ENCODE data around the gene MPPED1. TPM values are rescaled to one million over a fixed set of nuclear protein-coding genes. Genes with fewer than 3 reads are reported as not detected.

Gene MPPED1
- total and polyA plus RNA-seq, 4 donors = 0.89 to 6.5 (median 4.1) TPM

DNA sequence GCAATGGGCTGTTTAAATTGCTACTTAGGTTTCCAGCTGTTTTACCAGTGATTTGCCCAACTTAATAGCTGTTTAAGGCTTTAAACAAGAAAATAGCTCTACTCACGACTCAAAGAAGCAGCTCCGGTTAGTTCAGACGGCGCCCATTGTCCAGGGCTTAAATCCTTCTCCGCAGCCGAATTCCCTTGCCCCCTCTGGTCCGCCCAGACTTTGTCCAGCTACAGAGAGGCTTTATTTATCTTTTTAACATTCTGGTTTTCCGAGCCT is 47.7 kb upstream of the MPPED1 start:
- H3K27me3 ChIP-seq (ENCODE audit: control insufficient read depth in 4 of 4, insufficient read depth in 4 of 4, low read length in 3 of 4) = no peaks in the 10 kb centered on the region
- no peak overlapping the region for H3K9ac ChIP-seq (ENCODE audit: low read depth in 1 of 2, low read length in 2 of 2)
- no peaks in the 10 kb centered on the region for H3K4me1 ChIP-seq (ENCODE audit: control insufficient read depth in 4 of 4, insufficient read depth in 4 of 4, low read length in 3 of 4)
- no peaks in the 10 kb centered on the region for H3K36me3 ChIP-seq (ENCODE audit: control insufficient read depth in 4 of 4, insufficient read depth in 3 of 4, low read depth in 1 of 4, low read length in 3 of 4)
- no peaks in the 10 kb centered on the region for H3K9me3 ChIP-seq (ENCODE audit: control insufficient read depth in 4 of 4, low read length in 3 of 4)
- no peak overlapping the region for H3K4me3 ChIP-seq (ENCODE audit: low read depth in 1 of 3, low read length in 3 of 3)
- TF ChIP-seq HNF4G (IDR thresholded peaks at IDR 0.05) (no peak), HNF4A (conservative IDR thresholded peaks at IDR 0.05) (no peak), TAF1 (conservative IDR thresholded peaks at IDR 0.05) (no peak), SP1 (IDR thresholded peaks at IDR 0.05) (no peak), RAD21 (IDR thresholded peaks at IDR 0.05) (no peak), JUND (IDR thresholded peaks at IDR 0.05) (no peak), FOXA1 (IDR thresholded peaks at IDR 0.05) (no peak), YY1 (IDR thresholded peaks at IDR 0.05) (no peak), CTCF (IDR thresholded peaks at IDR 0.05; ENCODE audit: low read depth, low read length, missing input control) (no peak), NR2F2 (IDR thresholded peaks at IDR 0.05) (no peak), RXRA (IDR thresholded peaks at IDR 0.05) (no peak), FOXA2 (IDR thresholded peaks at IDR 0.05) (no peak)
- TF ChIP-seq, protein P1, sequence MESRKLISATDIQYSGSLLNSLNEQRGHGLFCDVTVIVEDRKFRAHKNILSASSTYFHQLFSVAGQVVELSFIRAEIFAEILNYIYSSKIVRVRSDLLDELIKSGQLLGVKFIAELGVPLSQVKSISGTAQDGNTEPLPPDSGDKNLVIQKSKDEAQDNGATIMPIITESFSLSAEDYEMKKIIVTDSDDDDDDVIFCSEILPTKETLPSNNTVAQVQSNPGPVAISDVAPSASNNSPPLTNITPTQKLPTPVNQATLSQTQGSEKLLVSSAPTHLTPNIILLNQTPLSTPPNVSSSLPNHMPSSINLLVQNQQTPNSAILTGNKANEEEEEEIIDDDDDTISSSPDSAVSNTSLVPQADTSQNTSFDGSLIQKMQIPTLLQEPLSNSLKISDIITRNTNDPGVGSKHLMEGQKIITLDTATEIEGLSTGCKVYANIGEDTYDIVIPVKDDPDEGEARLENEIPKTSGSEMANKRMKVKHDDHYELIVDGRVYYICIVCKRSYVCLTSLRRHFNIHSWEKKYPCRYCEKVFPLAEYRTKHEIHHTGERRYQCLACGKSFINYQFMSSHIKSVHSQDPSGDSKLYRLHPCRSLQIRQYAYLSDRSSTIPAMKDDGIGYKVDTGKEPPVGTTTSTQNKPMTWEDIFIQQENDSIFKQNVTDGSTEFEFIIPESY (IDR thresholded peaks at IDR 0.05) = no peak
- TF ChIP-seq, protein P2, sequence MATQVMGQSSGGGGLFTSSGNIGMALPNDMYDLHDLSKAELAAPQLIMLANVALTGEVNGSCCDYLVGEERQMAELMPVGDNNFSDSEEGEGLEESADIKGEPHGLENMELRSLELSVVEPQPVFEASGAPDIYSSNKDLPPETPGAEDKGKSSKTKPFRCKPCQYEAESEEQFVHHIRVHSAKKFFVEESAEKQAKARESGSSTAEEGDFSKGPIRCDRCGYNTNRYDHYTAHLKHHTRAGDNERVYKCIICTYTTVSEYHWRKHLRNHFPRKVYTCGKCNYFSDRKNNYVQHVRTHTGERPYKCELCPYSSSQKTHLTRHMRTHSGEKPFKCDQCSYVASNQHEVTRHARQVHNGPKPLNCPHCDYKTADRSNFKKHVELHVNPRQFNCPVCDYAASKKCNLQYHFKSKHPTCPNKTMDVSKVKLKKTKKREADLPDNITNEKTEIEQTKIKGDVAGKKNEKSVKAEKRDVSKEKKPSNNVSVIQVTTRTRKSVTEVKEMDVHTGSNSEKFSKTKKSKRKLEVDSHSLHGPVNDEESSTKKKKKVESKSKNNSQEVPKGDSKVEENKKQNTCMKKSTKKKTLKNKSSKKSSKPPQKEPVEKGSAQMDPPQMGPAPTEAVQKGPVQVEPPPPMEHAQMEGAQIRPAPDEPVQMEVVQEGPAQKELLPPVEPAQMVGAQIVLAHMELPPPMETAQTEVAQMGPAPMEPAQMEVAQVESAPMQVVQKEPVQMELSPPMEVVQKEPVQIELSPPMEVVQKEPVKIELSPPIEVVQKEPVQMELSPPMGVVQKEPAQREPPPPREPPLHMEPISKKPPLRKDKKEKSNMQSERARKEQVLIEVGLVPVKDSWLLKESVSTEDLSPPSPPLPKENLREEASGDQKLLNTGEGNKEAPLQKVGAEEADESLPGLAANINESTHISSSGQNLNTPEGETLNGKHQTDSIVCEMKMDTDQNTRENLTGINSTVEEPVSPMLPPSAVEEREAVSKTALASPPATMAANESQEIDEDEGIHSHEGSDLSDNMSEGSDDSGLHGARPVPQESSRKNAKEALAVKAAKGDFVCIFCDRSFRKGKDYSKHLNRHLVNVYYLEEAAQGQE (IDR thresholded peaks at IDR 0.05) = no peak
- TF ChIP-seq, protein P3, sequence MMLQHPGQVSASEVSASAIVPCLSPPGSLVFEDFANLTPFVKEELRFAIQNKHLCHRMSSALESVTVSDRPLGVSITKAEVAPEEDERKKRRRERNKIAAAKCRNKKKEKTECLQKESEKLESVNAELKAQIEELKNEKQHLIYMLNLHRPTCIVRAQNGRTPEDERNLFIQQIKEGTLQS (IDR thresholded peaks at IDR 0.05) = no peak
- TF ChIP-seq, protein P4, sequence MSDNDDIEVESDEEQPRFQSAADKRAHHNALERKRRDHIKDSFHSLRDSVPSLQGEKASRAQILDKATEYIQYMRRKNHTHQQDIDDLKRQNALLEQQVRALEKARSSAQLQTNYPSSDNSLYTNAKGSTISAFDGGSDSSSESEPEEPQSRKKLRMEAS (IDR thresholded peaks at IDR 0.05) = no peak
- no peak overlapping the region for H3K27ac ChIP-seq (ENCODE audit: low read depth in 1 of 2, low read length in 2 of 2)
- DNase-seq (ENCODE audit: low spot score) = no peak
- WGBS = 84% methylated on average over 8 of the region's 8 CpGs

DNA sequence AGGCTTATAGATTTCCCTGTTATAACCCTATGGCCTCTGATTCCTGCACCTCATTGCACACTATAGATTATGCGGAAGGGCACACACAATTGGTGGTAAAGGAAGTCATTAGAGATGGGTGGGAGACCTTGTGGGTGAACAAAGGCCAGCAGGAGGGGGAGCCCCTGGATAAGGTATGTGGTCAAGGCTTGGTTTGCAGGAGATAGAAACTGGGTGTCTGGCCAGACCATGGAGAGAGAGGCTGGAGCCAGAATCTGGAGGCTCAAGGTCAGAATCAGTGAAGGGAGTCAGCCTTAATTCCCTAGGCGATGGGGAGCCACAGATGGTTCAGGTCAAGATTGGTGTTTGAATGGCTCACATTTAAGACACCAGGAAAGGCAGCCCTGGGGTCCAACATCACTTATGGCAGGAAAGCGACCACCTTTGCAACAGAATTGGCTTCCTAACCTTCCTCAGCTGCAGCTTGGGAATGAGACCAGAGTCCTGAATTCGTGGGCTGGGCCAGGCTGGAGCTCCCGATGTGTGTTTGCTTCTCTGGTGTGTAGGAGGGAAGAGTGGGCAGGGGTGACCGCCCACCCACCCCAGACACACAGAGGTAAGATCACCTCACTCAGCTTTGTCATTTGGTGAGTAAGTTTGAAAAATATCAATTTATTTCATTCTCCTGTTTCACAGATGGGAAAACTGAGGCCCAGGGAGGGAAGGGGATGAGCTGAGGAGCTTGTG is 45.9 kb upstream of the MPPED1 start:
- H3K27ac ChIP-seq (ENCODE audit: low read depth in 1 of 2, low read length in 2 of 2) = no peak overlapping the region
- no peak for TF ChIP-seq NR2F2 (IDR thresholded peaks at IDR 0.05)
- no peak for TF ChIP-seq FOXA2 (IDR thresholded peaks at IDR 0.05)
- TF ChIP-seq CTCF (IDR thresholded peaks at IDR 0.05; ENCODE audit: low read depth, low read length, missing input control) = no peak
- TF ChIP-seq, protein P4 (IDR thresholded peaks at IDR 0.05) = no peak
- TF ChIP-seq SP1 (IDR thresholded peaks at IDR 0.05) = no peak
- TF ChIP-seq HNF4A (conservative IDR thresholded peaks at IDR 0.05) = no peak
- no peak for TF ChIP-seq YY1 (IDR thresholded peaks at IDR 0.05)
- TF ChIP-seq, protein P3 (IDR thresholded peaks at IDR 0.05) = no peak
- TF ChIP-seq GABPA (IDR thresholded peaks at IDR 0.05 in 1 of 2, conservative IDR thresholded peaks at IDR 0.05 in 1 of 2) = no peak
- no peak for TF ChIP-seq FOXA1 (IDR thresholded peaks at IDR 0.05)
- TF ChIP-seq, protein P1 (IDR thresholded peaks at IDR 0.05) = no peak
- TF ChIP-seq TAF1 (conservative IDR thresholded peaks at IDR 0.05) = no peak
- TF ChIP-seq RXRA (IDR thresholded peaks at IDR 0.05) = no peak
- no peak for TF ChIP-seq HNF4G (IDR thresholded peaks at IDR 0.05)

More for the DNA sequence above, 45.9 kb upstream of the MPPED1 start:
- DNase-seq (ENCODE audit: low spot score) = no peak
- Histone ChIP-seq H3K27me3 (ENCODE audit: control insufficient read depth in 4 of 4, insufficient read depth in 4 of 4, low read length in 3 of 4) (no peaks in the 10 kb centered on the region), H3K4me1 (ENCODE audit: control insufficient read depth in 4 of 4, insufficient read depth in 4 of 4, low read length in 3 of 4) (no peaks in the 10 kb centered on the region), H3K9ac (ENCODE audit: low read depth in 1 of 2, low read length in 2 of 2) (no peak overlapping the region), H3K9me3 (ENCODE audit: control insufficient read depth in 4 of 4, low read length in 3 of 4) (no peaks in the 10 kb centered on the region), H3K36me3 (ENCODE audit: control insufficient read depth in 4 of 4, insufficient read depth in 3 of 4, low read depth in 1 of 4, low read length in 3 of 4) (no peaks in the 10 kb centered on the region), H3K4me3 (ENCODE audit: low read depth in 1 of 3, low read length in 3 of 3) (no peak overlapping the region)
- WGBS = 86% methylated on average over 6 of the region's 6 CpGs

All from liver (tissue), 9 donors.